K562 (cell line): ENCODE measurements around the gene NSF. TPM values are rescaled to one million over a fixed set of nuclear protein-coding genes. Genes with fewer than 3 reads are reported as not detected.

ENCODE experiments used
- CCNT2 ChIP-seq: IDR thresholded peaks from 2 replicates; pipeline ENCODE4 v1.6.1; 2011; ENCODE audit warnings: borderline replicate concordance, low read depth, mild to moderate bottlenecking, moderate library complexity, mixed read lengths, low read length; ENCODE audit not compliant: insufficient read length; ENCODE audit errors: extremely low read depth
- CREB1 ChIP-seq, 2 experiments: sonication (generic) in 1 of 2; formaldehyde crosslinking in 1 of 2; IDR thresholded peaks; 2 replicates each; pipeline versions ENCODE4 v1.6.1 to v1.8.0; 2012 to 2022; ENCODE audit warnings: inconsistent platforms in 1 of 2, mild to moderate bottlenecking in 1 of 2, missing genetic modification reagents in 1 of 2, moderate library complexity in 1 of 2
- ETV1 ChIP-seq: fragments of 450-650 bp; conservative IDR thresholded peaks from 2 replicates; pipeline ENCODE4 v1.6.1; 2016; ENCODE audit warnings: missing genetic modification characterization, control low read depth, low read depth, missing compliant biosample characterization
- FOXK2 ChIP-seq, 2 experiments: fragments of 450-650 bp; IDR thresholded peaks in 1 of 2; conservative IDR thresholded peaks in 1 of 2; 2 replicates each; pipeline ENCODE4 v1.6.1; 2016; ENCODE audit warnings: low read depth in 2 of 2, mild to moderate bottlenecking in 1 of 2
- GTF2E2 ChIP-seq: fragments of 200-800 bp; sonication (Bioruptor generic); IDR thresholded peaks from 2 replicates; pipeline ENCODE4 v1.6.1; 2016; ENCODE audit warnings: missing genetic modification characterization, missing compliant biosample characterization
- HBP1 ChIP-seq: fragments of 450-650 bp; formaldehyde crosslinking; IDR thresholded peaks from 2 replicates; pipeline ENCODE4 v1.4.0; 2022; ENCODE audit warnings: missing genetic modification characterization
- MYNN ChIP-seq, 2 experiments: sonication (generic); formaldehyde crosslinking in 1 of 2; IDR thresholded peaks; 2 replicates each; pipeline versions ENCODE4 v1.5.0 to v1.6.1; 2016 to 2020; ENCODE audit warnings: antibody characterized with exemption in 1 of 2, missing genetic modification reagents in 1 of 2
- NR2C1 ChIP-seq, 2 experiments: fragments of 450-650 bp; IDR thresholded peaks; 2 replicates each; pipeline ENCODE4 v1.6.1; 2017; ENCODE audit warnings: mild to moderate bottlenecking in 2 of 2, antibody characterized with exemption in 1 of 2, inconsistent platforms in 1 of 2, missing compliant biosample characterization in 1 of 2, missing genetic modification characterization in 1 of 2
- SAP30 ChIP-seq: fragments of 200-600 bp; sonication (generic); IDR thresholded peaks from 2 replicates; pipeline ENCODE4 v1.6.1; 2012; ENCODE audit warnings: borderline replicate concordance, low read depth, mild to moderate bottlenecking, moderate library complexity, low read length, control low read depth, inconsistent platforms; ENCODE audit not compliant: insufficient read depth, poor library complexity, severe bottlenecking
- SRF ChIP-seq, 2 experiments: fragments of 250-450, 450-650 bp in 1 of 2; sonication (Bioruptor Pico) in 1 of 2; sonication (generic) in 1 of 2; formaldehyde crosslinking; IDR thresholded peaks; 2 replicates each; pipeline versions ENCODE4 v1.5.0 to v1.5.1; 2020 to 2022; ENCODE audit warnings: mild to moderate bottlenecking in 1 of 2, missing genetic modification reagents in 1 of 2
- STAT5A ChIP-seq: IDR thresholded peaks from 2 replicates; pipeline ENCODE4 v1.6.1; 2012; ENCODE audit warnings: low read length, inconsistent platforms, borderline replicate concordance
- TBL1XR1 ChIP-seq, 2 experiments: IDR thresholded peaks; 2 replicates each; pipeline ENCODE4 v1.6.1; 2012; ENCODE audit warnings: improper control_type of control experiment in 2 of 2, low read length in 2 of 2, mild to moderate bottlenecking in 1 of 2
- TFE3 ChIP-seq: fragments of 450-650 bp; formaldehyde crosslinking; IDR thresholded peaks from 2 replicates; pipeline ENCODE4 v1.4.0; 2020; ENCODE audit warnings: mild to moderate bottlenecking, mixed read lengths
- USF1 ChIP-seq: sonication (generic); formaldehyde crosslinking; IDR thresholded peaks from 2 replicates; pipeline ENCODE4 v1.9.0; 2022; ENCODE audit warnings: mild to moderate bottlenecking, missing genetic modification reagents
- XRCC5 ChIP-seq: fragments of 200-400 bp; formaldehyde crosslinking; IDR thresholded peaks from 2 replicates; pipeline ENCODE4 v1.6.1; 2017; ENCODE audit warnings: low read depth, mild to moderate bottlenecking, low read length
- ZNF609 ChIP-seq: sonication (generic); formaldehyde crosslinking; IDR thresholded peaks from 2 replicates; pipeline ENCODE4 v1.8.1; 2023; ENCODE audit warnings: missing genetic modification reagents, mild to moderate bottlenecking, borderline replicate concordance
- polyA plus RNA-seq, 8 experiments: library from polyadenylated mRNA; depleted of rRNA in 4 of 8; stranded (reverse) in 5 of 8; unstranded in 3 of 8; fragments of >200 nt; fragmentation: Nextera tagmentation in 2 of 8; fragmentation: Illumina TruSeq in 1 of 8; extraction: Ambion mirVana in 2 of 8; extraction: Trizol in 1 of 8; gene quantifications; 2 replicates each; pipeline versions ENCODE4 v1.2.1 to v1.2.3, GENCODE V29; 2011 to 2014; ENCODE audit warnings: inconsistent platforms in 1 of 8, missing spikeins in 1 of 8
- total RNA-seq, 7 experiments: library from RNA; depleted of rRNA in 6 of 7; stranded (reverse); fragments of >200 nt in 6 of 7; fragmentation: Illumina TruSeq in 2 of 7; extraction: Trizol in 2 of 7; gene quantifications; 2 replicates each; pipeline versions ENCODE4 v1.2.1 to v1.2.3, GENCODE V29; 2011 to 2021; ENCODE audit warnings: low replicate concordance in 1 of 7

The NSF gene
- total and polyA plus RNA-seq, 9 of the 15 experiments (the other 6 are each of a cell fraction or from before 2014, with no cell fraction given), result 16.7 to 39.8 (median 36.7) TPM

- TF ChIP-seq ZNF609 (CRISPR knock-in tag) (peak; percentile 15; the same call in 1 of the 2 replicates), MYNN (IDR thresholded peaks at IDR 0.05) (peak; percentile 87), MYNN (CRISPR knock-in tag; IDR thresholded peaks at IDR 0.05) (no peak), NR2C1 (IDR thresholded peaks at IDR 0.05) (no peak), NR2C1 (tag; IDR thresholded peaks at IDR 0.05) (0 out of 2 replicates have a peak, but pooled peaks have one; percentile 32), STAT5A (no peak), ETV1 (peak; percentile 96), CREB1 (IDR thresholded peaks at IDR 0.05) (peak; percentile 50; the same call in 1 of the 2 replicates), CREB1 (CRISPR knock-in tag; IDR thresholded peaks at IDR 0.05) (peak; percentile 65; the same call in 1 of the 2 replicates), HBP1 (CRISPR knock-in tag) (0 out of 2 replicates have a peak, but pooled peaks have one; percentile 67), XRCC5 (0 out of 2 replicates have a peak, but pooled peaks have one; percentile 16), CCNT2 (peak; percentile 17), SRF (CRISPR knock-in tag; IDR thresholded peaks at IDR 0.05) (no peak), SAP30 (peak; percentile 20), USF1 (CRISPR knock-in tag) (no peak), TFE3 (CRISPR knock-in tag) (no peak), GTF2E2 (tag) (no peak), FOXK2 (conservative IDR thresholded peaks at IDR 0.05 in 1 of 2, IDR thresholded peaks at IDR 0.05 in 1 of 2; ENCODE audit: low read depth in 2 of 2) (no peak), TBL1XR1 (IDR thresholded peaks at IDR 0.05; ENCODE audit: low read length in 2 of 2) (no peak)
These were observed 205.0 kb downstream of the NSF start (continued) for GRCh38 chr17:46795379-46795952.
